ENCODE results near the gene SNX20. TPM values are rescaled to one million over a fixed set of nuclear protein-coding genes. Genes with fewer than 3 reads are reported as not detected.

The SNX20 gene
- total and polyA plus RNA-seq, 2 donors from 2014 or later: 0.67 to 6.2 TPM

- Histone ChIP-seq H3K4me1 (ENCODE audit: control insufficient read depth in 2 of 3, insufficient read depth in 2 of 3, low read depth in 1 of 3, low read length in 3 of 3) (no peaks in the 10 kb centered on the region), H3K4me3 (ENCODE audit: low read length in 3 of 3) (no peak overlapping the region), H3K27me3 (ENCODE audit: control insufficient read depth, insufficient read depth, low read length) (no peaks in the 10 kb centered on the region), H3K9me3 (ENCODE audit: control insufficient read depth in 2 of 3, insufficient read depth in 1 of 3, low read length in 3 of 3) (peaks cover 0 to 2% (median 0%) of the 10 kb centered on the region in 3 donors), H3K27ac (ENCODE audit: low read depth in 2 of 2, low read length in 2 of 2) (no peak overlapping the region), H3K36me3 (ENCODE audit: control insufficient read depth in 2 of 3, insufficient read depth in 3 of 3, low read length in 3 of 3) (no peaks in the 10 kb centered on the region), H3K9ac (ENCODE audit: low read length in 3 of 3) (no peak overlapping the region)
- intact Hi-C loops (cut with DNase I): no loop called here
- DNase-seq (no peak), FAIRE-seq (no peak)
- TF ChIP-seq, protein P1, sequence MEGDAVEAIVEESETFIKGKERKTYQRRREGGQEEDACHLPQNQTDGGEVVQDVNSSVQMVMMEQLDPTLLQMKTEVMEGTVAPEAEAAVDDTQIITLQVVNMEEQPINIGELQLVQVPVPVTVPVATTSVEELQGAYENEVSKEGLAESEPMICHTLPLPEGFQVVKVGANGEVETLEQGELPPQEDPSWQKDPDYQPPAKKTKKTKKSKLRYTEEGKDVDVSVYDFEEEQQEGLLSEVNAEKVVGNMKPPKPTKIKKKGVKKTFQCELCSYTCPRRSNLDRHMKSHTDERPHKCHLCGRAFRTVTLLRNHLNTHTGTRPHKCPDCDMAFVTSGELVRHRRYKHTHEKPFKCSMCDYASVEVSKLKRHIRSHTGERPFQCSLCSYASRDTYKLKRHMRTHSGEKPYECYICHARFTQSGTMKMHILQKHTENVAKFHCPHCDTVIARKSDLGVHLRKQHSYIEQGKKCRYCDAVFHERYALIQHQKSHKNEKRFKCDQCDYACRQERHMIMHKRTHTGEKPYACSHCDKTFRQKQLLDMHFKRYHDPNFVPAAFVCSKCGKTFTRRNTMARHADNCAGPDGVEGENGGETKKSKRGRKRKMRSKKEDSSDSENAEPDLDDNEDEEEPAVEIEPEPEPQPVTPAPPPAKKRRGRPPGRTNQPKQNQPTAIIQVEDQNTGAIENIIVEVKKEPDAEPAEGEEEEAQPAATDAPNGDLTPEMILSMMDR (IDR thresholded peaks at IDR 0.05; ENCODE audit: borderline replicate concordance, extremely low read depth, insufficient read depth): no peak
Observed at GRCh38 chr16:50652836-50653425, 28.2 kb downstream of the SNX20 start.

GRCh38 chr16:50651835-50652438, 29.2 kb downstream of the SNX20 start:
- intact Hi-C loops (cut with DNase I): no loop called here
- no peak for DNase-seq
- no peaks in the 10 kb centered on the region for H3K4me1 ChIP-seq (ENCODE audit: control insufficient read depth in 2 of 3, insufficient read depth in 2 of 3, low read depth in 1 of 3, low read length in 3 of 3)
- H3K4me3 ChIP-seq (ENCODE audit: low read length in 3 of 3): no peak overlapping the region
- no peak for FAIRE-seq
- no peaks in the 10 kb centered on the region for H3K27me3 ChIP-seq (ENCODE audit: control insufficient read depth, insufficient read depth, low read length)
- H3K36me3 ChIP-seq (ENCODE audit: control insufficient read depth in 2 of 3, insufficient read depth in 3 of 3, low read length in 3 of 3): no peaks in the 10 kb centered on the region
- no peak overlapping the region for H3K27ac ChIP-seq (ENCODE audit: low read depth in 2 of 2, low read length in 2 of 2)
- peaks cover 0 to 2% (median 0%) of the 10 kb centered on the region in 3 donors for H3K9me3 ChIP-seq (ENCODE audit: control insufficient read depth in 2 of 3, insufficient read depth in 1 of 3, low read length in 3 of 3)
- no peak overlapping the region for H3K9ac ChIP-seq (ENCODE audit: low read length in 3 of 3)
- TF ChIP-seq, protein P1 (IDR thresholded peaks at IDR 0.05; ENCODE audit: borderline replicate concordance, extremely low read depth, insufficient read depth): no peak

DNA sequence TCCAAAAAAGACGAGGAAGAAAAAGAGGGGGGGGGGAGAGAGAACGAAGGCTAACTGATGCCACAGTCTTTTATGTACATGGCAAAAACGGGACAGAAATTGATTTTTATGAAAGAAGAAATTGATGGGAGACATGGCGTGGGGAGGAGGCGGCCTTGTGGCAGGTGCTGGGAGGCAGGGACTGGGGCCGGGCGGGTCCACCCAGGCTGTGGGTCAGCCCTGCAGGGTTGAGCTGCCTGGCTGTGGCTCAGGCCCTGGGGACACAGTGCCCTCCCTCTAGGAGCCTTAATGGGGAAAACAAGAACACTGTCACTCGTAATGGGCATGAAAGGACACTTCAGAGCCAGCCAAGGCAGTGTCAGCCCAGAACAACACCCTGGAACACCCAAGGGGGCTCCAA, 34.8 kb downstream of the SNX20 start:
- TF ChIP-seq, protein P1 (IDR thresholded peaks at IDR 0.05; ENCODE audit: borderline replicate concordance, extremely low read depth, insufficient read depth): no peak
- H3K27me3 ChIP-seq (ENCODE audit: control insufficient read depth, insufficient read depth, low read length): no peaks in the 10 kb centered on the region
- intact Hi-C loops (cut with DNase I): no loop called here
- no peak overlapping the region for H3K27ac ChIP-seq (ENCODE audit: low read depth in 2 of 2, low read length in 2 of 2)
- no peak overlapping the region for H3K4me3 ChIP-seq (ENCODE audit: low read length in 3 of 3)
- no peak for FAIRE-seq
- no peak for DNase-seq
- H3K36me3 ChIP-seq (ENCODE audit: control insufficient read depth in 2 of 3, insufficient read depth in 3 of 3, low read length in 3 of 3): no peaks in the 10 kb centered on the region
- H3K9ac ChIP-seq (ENCODE audit: low read length in 3 of 3): no peak overlapping the region
- H3K4me1 ChIP-seq (ENCODE audit: control insufficient read depth in 2 of 3, insufficient read depth in 2 of 3, low read depth in 1 of 3, low read length in 3 of 3): no peaks in the 10 kb centered on the region
- H3K9me3 ChIP-seq (ENCODE audit: control insufficient read depth in 2 of 3, insufficient read depth in 1 of 3, low read length in 3 of 3): peaks cover 0 to 2% (median 0%) of the 10 kb centered on the region in 3 donors
